GM21360 (cell line): Measurements from ENCODE around the gene GALNTL6.

ENCODE experiments used
- ATAC-seq: cut with Tn5 transposase; IDR thresholded peaks from one replicate; pipeline ENCODE4 v1.9.1; 2021; ENCODE audit warnings: mild to moderate bottlenecking, moderate library complexity; ENCODE audit not compliant: unreplicated experiment

The GALNTL6 gene

DNA sequence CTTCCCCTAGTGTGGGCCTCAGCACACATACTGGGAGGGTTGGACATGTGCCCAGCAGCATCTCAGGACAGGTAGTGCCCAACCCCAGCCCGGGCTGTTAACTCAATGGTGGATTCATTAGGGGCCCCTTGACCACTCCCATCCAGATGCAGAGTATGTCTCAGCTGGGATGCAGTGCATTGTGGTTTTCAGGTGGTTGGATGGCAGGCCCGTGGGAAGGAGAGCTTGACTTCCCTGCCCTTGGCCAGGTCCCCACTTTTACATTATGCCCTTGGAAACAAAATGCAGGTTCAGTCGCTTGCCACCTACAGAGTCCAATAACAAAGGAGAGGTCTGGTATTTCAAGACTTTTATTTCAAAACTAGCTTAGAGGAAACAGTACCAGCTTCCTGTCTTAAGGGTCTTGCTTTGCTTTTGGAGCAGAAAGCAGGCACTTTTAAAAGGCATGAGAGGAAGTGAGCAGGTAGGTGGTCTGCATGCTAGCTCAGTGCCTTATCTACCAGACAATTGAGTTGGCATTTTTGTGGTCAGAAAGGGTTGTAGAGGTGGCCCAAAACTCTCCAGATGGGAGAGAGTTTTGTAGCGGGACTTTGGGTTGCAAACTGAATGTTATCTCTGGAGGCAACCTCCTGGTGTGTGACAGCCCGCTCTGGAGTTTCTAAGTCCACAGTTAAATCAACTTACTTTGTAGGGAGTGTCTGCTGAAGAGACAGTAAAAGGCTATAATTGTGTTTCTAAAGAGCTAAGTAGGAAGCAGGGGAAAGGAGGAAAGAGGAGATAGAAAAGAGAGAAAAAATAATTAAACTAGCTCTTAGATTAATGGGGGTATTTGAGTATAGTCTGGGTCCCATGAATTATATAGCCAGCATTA is 171.0 kb downstream of the GALNTL6 start:
- ATAC-seq = no peak

DNA sequence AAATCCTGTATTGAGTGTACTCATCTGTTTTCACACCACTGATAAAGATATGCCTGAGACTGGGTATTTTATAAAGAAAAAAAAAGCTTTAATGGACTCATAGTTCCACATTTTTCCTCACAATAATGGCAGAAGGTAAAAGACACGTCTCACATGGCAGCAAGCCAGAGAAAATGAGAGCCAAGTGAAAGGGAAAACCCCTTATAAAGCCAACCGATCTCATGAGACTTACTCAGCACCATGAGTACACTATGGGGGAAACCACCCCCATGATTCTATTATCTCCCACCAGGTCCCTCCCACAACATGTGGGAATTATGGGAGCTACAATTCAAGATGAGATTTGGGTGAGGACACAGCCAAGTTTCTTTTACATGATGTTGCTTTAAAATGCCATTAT is 171.9 kb downstream of the GALNTL6 start:
- ATAC-seq = no peak

- ATAC-seq = no peak
Observed at GRCh38 chr4:171993247-171993646, 180.0 kb downstream of the GALNTL6 start.

- ATAC-seq = no peak
Observed at GRCh38 chr4:172007889-172008288, 194.7 kb downstream of the GALNTL6 start.

- ATAC-seq = no peak
Observed at GRCh38 chr4:172009446-172010230, 196.4 kb downstream of the GALNTL6 start.

DNA sequence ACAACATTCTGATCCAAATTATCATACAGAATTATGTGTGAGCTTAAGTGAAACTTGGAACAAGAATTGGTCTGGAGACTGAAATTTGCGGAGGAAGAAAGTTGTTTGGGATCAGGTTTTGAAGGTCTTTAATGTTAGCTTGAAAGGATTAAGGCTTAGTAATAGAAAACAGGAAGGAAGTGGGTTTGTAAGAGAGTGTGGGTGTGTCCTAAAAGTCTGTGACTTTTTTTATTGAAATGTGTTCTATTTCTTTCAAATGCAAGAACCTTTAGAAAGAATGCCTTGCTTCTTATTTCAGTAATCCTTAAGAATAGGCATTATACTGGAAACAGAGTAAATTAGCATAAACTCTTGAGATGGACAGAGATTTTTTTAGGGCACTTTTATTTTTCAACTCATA is 198.0 kb downstream of the GALNTL6 start:
- no peak for ATAC-seq

DNA sequence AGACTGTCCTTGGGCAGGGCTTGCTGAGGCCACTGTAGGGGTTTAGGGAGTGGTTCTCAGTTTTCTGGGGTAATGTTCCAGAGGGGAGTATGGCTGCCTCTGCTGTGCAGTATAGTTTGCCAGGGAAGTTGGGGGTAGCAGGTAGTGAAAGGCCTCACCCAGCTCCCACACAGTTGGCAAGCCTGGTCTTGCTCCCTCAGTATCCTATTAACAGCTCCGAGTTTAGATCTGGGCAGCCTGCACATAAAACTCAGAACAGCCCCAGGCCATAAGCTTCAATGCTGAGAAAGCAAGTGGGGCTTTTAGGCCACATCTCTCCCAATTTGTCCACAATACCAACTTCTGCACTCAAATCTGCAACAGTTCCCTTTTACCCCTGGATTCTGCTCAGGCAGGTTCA is 205.2 kb downstream of the GALNTL6 start:
- ATAC-seq = no peak

- ATAC-seq = no peak
Observed at GRCh38 chr4:172035562-172035961, 222.4 kb downstream of the GALNTL6 start.

DNA sequence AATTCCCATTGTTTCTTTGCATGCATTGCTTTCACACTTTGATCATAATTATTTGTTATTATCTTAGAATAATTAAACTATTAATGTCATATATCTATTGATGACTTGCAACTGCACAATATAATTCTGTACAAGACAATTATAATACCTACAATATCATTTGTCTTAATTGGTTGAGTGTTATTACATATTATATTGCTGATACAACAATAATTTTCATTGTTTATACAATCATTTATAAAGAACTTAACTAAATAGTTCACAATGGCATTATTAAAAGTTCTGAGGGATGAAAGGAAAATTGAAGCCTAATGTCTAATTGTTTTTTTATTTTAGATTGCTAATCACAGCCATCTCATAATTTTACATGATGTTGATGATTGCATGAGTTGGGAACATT is 227.6 kb downstream of the GALNTL6 start:
- ATAC-seq = no peak

GRCh38 chr4:172042714-172043114 is 229.5 kb downstream of the GALNTL6 start:
- ATAC-seq = no peak

- no peak for ATAC-seq
Observed at GRCh38 chr4:172045981-172046380, 232.8 kb downstream of the GALNTL6 start.

GRCh38 chr4:172048666-172049065 is 235.5 kb downstream of the GALNTL6 start:
- no peak for ATAC-seq

DNA sequence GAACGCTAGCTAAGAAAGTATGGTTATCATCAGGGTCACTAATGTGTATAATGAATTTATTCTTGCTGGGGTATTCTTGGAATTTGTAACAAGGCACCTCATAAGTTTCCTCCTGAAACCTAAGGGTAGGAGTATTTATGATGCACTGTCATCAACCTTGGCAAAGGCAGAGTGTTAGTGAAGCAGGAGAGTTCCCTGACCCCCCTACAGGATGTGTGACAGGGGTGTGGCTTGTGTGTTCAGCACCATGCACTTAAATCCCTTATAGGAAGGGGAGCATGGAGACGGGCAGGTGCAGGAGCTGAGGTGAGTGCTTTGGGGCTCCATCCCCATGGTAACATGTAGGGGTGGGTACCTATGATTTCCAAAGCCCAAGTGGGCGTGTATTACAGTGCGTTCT is 237.7 kb downstream of the GALNTL6 start:
- no peak for ATAC-seq

DNA sequence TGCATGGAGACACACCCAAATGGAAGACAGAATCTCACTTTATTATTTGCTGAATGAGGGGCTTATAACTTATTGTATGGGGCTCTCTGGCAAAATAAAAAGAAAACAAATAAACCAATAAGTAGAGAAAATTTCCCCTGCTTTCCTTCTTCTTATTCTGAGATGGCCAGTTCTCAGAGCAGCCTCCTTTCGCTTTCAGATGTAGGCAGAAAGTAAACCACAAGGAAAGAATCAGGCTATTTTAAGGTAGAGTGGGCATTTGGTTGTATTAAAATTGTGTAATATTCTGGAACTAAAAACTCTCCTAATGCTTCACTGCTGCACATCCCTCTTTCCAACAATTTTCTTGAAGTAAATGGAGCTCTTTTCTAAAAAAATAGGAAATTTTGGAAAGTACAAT is 241.8 kb downstream of the GALNTL6 start:
- peak; percentile 95 for ATAC-seq

- no peak for ATAC-seq
Observed at GRCh38 chr4:172055498-172055897, 242.3 kb downstream of the GALNTL6 start.

DNA sequence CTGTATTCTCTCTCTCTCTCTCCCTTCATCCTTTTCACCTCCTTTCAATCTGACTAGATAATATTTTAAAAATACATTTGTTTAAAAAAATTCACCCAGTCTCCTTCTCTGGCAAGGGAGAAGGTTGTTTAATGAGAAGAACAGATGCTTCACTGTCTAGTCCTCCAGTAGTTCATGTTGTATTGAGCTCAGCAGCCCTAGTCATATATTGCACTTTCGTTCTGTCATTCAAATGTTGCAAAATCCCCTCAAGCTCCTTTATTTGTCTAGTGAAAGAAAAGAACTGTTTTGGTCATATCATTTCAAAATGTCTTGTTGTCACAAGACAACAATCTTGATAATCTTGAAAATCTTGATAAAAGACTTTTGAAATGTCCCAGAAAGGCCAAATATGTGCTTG is 248.0 kb downstream of the GALNTL6 start:
- peak; percentile 75 for ATAC-seq

DNA sequence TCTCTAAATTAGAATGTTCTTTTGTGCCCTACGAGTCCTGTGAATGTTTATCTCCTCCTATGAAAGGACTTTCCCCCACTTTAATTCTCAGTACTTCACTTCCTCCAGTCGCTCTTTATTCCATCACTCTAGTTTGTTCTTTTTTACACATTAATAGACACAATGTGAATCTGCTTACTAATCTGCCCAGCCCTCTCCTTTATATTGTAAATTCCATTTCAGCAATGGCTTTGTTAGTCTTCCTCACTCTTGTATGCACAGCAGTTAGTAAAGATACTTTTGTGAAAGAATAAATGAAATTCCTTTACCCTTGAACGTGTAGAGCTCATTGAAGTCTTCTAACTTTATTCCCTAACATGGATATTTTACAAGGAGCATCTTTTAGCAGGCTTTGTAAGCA is 255.3 kb downstream of the GALNTL6 start:
- ATAC-seq = no peak

DNA sequence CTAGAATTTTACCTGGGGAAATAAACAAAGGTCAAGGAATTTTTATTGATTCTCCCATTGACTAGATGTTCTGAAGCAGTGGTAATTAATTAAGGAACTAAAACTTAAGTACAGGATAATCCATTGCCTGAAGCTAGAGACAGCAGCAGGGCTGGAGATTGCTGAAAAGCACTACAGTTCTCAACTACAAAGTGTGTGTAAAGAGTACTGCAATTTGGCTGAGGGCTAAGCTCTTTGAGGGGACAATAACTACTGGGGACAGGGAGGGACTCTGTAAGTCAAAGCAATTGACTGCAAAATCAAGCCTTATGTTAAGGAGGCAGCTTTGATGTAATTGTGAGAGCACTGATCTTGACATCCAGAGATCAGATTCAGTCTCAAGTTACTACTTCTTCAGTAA is 260.4 kb downstream of the GALNTL6 start:
- ATAC-seq = no peak

DNA sequence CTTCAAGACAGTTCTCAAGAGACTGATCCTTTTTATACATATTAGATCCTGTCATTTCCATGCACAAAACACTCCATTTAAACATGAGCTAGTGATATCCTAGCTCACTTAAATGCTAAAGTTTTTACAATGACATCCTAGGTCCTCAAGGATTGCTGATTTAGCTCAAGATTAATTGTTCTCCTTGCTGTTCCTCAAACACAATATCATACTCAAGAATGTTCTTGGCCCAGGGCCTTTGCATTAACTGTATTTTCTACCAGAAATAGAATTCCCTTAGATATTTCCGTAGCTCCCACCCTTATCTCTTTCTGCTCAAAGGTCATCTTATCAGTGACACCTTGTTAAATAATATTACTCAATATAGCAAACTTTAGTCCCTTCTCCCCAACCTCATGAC is 270.1 kb downstream of the GALNTL6 start:
- ATAC-seq = no peak

DNA sequence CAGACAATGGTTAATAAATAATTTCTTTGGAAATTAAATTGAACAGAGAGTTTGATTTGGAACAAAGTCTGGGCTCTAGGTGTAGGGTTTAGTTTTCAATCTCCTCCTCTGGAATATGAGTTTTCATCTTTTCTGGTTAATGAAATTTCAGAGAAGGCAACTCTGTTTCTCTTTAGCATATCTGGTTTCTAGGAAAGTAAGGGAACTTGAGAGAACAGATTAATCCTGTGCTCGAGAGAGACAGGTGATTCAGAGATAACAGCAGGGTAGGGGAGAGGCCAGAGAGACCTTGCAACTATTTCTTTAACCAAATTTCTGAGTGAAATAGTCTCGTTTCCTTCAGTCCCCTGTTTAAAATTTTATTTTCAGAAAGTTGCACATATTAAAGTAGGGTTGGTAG is 275.4 kb downstream of the GALNTL6 start:
- ATAC-seq = no peak

DNA sequence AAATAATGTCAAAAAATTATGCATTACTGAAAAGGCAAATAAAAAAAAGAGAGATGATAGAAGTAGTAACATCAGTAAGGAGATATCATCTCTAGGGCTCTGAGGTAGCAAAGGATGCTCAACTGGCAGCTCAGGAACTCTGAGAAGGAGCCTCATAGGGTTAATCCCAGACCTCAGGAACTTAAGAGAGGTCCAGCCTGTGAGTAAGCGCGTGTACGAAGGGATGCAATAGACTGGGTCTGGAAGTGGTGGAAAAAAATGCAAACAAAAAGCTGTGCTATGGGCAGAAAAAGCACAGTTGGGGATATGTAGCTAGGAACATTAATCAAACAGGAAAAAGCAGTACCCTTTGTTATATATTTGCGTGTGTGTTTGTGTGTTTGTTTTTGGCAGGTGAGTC is 282.0 kb downstream of the GALNTL6 start:
- ATAC-seq = no peak

GRCh38 chr4:172096786-172097185 is 283.6 kb downstream of the GALNTL6 start:
- no peak for ATAC-seq
